Retinal pigment epithelial cell (primary cell): ENCODE measurements around the gene CHD1.
"Not testable (repeated sequence)": the region's sequence is repeated elsewhere in the genome, so short reads cannot be mapped to it uniquely, and the experiment has no call there.

Experiments
- DNase-seq: peaks from one replicate; pipeline ENCODE4 v3.0.0-alpha.2; 2010; ENCODE audit warnings: low read depth
- H3K4me3 ChIP-seq: 2 replicates; pipeline ENCODE4 v1.5.1; 2011; ENCODE audit warnings: mild to moderate bottlenecking, low read length, control low read depth, moderate library complexity
- TF ChIP-seq, protein P1 (sequence below): conservative IDR thresholded peaks from 2 replicates; pipeline ENCODE4 v1.5.1; 2011; ENCODE audit warnings: low read depth, low read length, control low read depth, inconsistent platforms

CHD1 gene

DNA sequence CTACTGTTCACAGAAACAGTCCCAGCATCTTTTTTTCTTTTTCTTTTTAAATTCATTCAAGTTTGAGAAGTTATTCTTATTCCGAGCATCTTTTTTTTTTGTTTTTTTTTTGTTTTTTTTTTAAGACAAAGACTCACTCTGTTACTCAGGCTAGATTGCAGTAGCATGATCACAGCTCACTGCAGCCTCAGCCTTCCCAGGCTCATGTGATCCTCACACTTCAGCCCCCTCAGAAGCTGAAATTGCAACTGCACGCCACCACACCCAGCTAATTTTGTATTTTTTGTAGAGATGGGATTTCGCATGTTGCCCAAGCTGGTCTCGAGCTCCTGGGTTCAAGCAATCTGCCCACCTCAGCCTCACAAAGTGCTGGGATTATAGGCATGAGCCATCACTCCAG is 36.4 kb upstream of the CHD1 start:
- no peak for DNase-seq
- no peak overlapping the region for H3K4me3 ChIP-seq
- TF ChIP-seq, protein P1, sequence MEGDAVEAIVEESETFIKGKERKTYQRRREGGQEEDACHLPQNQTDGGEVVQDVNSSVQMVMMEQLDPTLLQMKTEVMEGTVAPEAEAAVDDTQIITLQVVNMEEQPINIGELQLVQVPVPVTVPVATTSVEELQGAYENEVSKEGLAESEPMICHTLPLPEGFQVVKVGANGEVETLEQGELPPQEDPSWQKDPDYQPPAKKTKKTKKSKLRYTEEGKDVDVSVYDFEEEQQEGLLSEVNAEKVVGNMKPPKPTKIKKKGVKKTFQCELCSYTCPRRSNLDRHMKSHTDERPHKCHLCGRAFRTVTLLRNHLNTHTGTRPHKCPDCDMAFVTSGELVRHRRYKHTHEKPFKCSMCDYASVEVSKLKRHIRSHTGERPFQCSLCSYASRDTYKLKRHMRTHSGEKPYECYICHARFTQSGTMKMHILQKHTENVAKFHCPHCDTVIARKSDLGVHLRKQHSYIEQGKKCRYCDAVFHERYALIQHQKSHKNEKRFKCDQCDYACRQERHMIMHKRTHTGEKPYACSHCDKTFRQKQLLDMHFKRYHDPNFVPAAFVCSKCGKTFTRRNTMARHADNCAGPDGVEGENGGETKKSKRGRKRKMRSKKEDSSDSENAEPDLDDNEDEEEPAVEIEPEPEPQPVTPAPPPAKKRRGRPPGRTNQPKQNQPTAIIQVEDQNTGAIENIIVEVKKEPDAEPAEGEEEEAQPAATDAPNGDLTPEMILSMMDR = no peak

DNA sequence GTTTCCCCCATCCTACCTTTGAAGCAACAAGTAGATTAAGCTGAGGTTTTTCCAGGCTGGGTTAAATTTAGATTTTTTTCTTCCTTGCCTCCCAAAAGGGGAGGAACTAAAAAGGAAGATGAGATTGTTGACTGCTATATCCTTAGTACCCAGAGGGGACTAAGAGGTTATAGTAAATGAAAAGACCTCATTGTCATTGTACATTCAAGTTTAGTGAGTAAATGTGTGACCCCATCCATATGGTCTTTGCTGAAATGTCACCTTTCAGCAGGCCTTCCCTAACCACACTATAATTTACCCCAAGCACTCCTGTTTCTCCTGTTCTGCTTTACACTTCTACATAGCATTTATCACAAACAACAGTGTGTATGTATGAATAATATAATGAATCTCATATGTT is 35.8 kb upstream of the CHD1 start:
- TF ChIP-seq, protein P1 = no peak
- DNase-seq = no peak
- no peak overlapping the region for H3K4me3 ChIP-seq

DNA sequence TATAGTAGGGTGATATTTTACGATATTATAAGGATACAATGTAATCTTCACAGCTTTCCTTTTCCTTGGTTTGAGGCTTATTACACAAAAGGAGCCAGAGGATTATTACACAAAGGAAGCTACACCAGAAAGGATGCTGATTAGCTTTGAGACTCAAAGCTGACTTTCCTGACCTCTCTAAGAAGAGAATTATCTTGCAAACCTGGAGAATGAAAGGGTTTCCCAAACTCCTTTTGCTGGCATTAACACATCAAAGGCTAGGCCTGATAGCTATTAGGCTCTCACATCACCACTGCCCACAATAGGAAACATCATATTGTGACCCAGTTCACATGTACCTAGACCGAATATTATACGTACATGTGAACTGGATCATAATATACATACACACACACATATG is 34.2 kb upstream of the CHD1 start:
- H3K4me3 ChIP-seq = no peak overlapping the region
- TF ChIP-seq, protein P1 = no peak
- DNase-seq = no peak

DNA sequence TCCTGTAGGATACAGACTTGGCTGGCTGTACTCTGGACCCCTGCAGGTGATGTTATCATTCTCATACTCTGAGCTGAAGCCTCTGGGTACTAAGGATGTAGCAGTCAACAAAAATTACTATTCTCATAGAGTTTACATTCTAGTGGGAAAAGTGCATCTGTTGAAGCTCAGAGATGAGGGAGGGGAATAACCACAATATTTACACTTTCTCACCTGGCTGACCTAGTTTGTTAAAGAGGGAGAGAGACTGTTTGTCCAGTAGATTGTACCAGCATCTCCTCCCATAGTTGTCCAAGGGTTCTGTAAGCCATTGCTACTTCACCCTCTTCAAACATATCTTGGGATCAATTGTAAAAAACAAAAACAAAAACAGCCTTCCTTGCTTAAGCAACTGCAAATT is 33.8 kb upstream of the CHD1 start:
- no peak for DNase-seq
- TF ChIP-seq, protein P1 = no peak
- no peak overlapping the region for H3K4me3 ChIP-seq

DNA sequence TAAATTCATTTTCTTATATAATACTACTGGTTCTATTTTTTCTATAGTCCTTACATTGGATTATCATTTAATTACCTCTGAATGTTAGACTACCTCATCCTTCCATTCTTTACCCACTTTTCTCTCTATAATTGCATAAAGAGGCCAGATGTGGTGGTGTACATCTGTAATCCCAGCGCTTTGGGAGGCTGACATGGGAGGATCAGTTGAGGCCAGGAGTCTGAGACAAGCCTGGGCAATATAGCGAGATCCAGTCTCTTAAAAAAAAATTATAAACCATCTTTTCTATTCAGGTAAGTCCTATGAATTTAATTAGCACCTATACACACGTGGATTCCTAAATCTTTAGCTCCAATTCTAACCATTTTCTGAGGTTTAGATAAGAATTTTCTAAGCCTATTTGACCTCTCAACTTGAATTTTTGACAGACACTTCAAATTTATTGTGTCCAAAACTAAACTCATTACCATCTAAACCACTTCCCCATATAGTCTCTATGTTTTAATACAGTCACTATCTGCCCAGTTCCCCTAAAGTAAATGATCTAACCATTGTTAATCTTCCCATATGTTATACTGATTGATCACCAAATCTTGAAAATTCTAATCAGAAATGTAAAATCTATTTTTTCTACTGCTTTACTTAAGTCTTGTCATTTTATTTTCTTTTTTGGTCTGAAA is 33.0 kb upstream of the CHD1 start:
- no peak overlapping the region for H3K4me3 ChIP-seq
- TF ChIP-seq, protein P1 = no peak
- no peak for DNase-seq

DNA sequence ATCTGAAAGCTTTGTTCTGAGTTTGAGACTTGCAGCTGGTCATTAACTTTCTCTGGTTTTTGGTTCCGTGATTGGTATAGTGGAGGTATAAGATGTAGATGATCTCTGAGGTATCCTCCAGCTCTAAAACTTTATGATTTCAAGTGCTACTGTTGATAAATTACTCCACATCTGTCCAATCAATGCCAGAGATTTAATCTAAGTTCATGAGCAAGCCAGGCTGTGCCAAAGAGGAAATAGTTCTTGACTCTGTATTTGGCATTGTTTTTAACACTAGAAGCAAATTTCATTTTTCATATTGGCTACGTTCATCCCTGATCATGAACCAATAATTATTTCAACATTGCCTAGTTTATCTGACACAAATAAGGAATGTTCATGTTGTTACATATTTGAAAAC is 28.5 kb upstream of the CHD1 start:
- DNase-seq = no peak
- no peak overlapping the region for H3K4me3 ChIP-seq
- TF ChIP-seq, protein P1 = no peak

DNA sequence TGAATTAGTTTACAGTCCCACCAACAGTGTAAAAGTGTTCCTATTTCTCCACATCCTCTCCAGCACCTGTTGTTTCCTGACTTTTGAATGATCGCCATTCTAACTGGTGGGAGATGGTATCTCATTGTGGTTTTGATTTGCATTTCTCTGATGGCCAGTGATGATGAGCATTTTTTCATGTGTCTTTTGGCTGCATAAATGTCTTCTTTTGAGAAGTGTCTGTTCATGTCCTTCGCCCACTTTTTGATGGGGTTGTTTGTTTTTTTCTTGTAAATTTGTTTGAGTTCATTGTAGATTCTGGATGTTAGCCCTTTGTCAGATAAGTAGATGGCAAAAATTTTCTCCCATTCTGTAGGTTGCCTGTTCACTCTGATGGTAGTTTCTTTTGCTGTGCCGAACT is 27.1 kb upstream of the CHD1 start:
- DNase-seq, H3K4me3 ChIP-seq: not testable (repeated sequence)

DNA sequence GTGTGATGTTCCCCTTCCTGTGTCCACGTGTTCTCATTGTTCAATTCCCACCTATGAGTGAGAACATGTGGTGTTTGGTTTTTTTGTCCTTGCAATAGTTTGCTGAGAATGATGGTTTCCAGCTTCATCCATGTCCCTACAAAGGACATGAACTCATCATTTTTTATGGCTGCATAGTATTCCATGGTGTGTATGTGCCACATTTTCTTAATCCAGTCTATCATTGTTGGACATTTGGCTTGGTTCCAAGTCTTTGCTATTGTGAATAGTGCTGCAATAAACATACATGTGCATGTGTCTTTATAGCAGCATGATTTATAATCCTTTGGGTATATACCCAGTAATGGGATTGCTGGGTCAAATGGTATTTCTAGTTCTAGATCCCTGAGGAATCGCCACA is 26.7 kb upstream of the CHD1 start:
- not testable (repeated sequence) for DNase-seq, H3K4me3 ChIP-seq
